GM12878 (cell line): Measurements from ENCODE around the gene LRRN2. TPM values are rescaled to one million over a fixed set of nuclear protein-coding genes. Genes with fewer than 3 reads are reported as not detected.

Source experiments
- ATAC-seq: fragments of 200-7000 bp; cut with Tn5 transposase; 3 replicates; pipeline ENCODE4 v1.9.1; 2020; ENCODE audit warnings: mild to moderate bottlenecking, moderate library complexity
- BruUV-seq: library from RNA; stranded (reverse); fragments of 400-500 nt; replicated peaks from 2 replicates; lab custom pipeline; 2021; lab: Mats Ljungman, UMichigan
- CTCF ChIA-PET: fragments of 300-600 bp; sonication (Branson Sonifier 250); formaldehyde crosslinking; extraction: SDS; loops from one replicate; lab custom pipeline; 2021; ENCODE audit warnings: inconsistent platforms; lab: Yijun Ruan, JAX
- POLR2A ChIA-PET: fragments of 350-600 bp; formaldehyde crosslinking; extraction: SDS; loops from one replicate; lab custom pipeline; 2021; ENCODE audit warnings: inconsistent platforms; lab: Charles Lee
- RAD21 ChIA-PET: fragments of 300-600 bp; sonication (Branson Sonifier 250); formaldehyde crosslinking; loops from one replicate; lab custom pipeline; 2023; ENCODE audit warnings: antibody characterized with exemption; ENCODE audit not compliant: unreplicated experiment; lab: Charles Lee
- SMC1A ChIA-PET: fragments of 300-600 bp; sonication (Branson Sonifier 250); formaldehyde crosslinking; loops from one replicate; lab custom pipeline; 2023; ENCODE audit not compliant: unreplicated experiment, uncharacterized antibody; lab: Charles Lee
- DNase-seq: peaks from one replicate; pipeline ENCODE4 v3.0.0-alpha.2; 2011; ENCODE audit warnings: low read depth, low spot score
- FAIRE-seq: peaks from 3 replicates; lab custom pipeline; 2011; peaks lifted over from hg19 to GRCh38; lab: Jason Lieb, UNC
- H2AFZ ChIP-seq: 2 replicates; pipeline ENCODE4 v1.6.0; 2011; ENCODE audit warnings: low read depth, low read length, control low read depth; ENCODE audit not compliant: control insufficient read depth
- H3K27ac ChIP-seq: 2 replicates; pipeline ENCODE4 v1.5.1; 2011; ENCODE audit warnings: control low read depth; ENCODE audit not compliant: control insufficient read depth, insufficient read depth
- H3K27me3 ChIP-seq, 2 experiments: replicated peaks in 1 of 2; 2 replicates each; pipeline versions ENCODE4 v1.6.0 to v1.6.1; 2011; ENCODE audit warnings: low read length in 1 of 2; ENCODE audit not compliant: control insufficient read depth in 2 of 2, insufficient read depth in 2 of 2
- H3K36me3 ChIP-seq, 2 experiments: 2 replicates each; pipeline ENCODE4 v1.5.1; 2011; ENCODE audit warnings: low read length in 1 of 2; ENCODE audit not compliant: control insufficient read depth in 2 of 2, insufficient read depth in 2 of 2
- H3K4me1 ChIP-seq: 2 replicates; pipeline ENCODE4 v1.6.1; 2011; ENCODE audit warnings: mild to moderate bottlenecking, low read length, moderate library complexity, mixed read lengths; ENCODE audit not compliant: control insufficient read depth, insufficient read depth
- H3K4me2 ChIP-seq: 2 replicates; pipeline ENCODE4 v1.6.0; 2011; ENCODE audit warnings: control low read depth; ENCODE audit not compliant: control insufficient read depth, insufficient read depth
- H3K4me3 ChIP-seq: fragments of 200-600 bp; sonication (generic); 2 replicates; pipeline ENCODE4 v1.5.1; 2016
- H3K79me2 ChIP-seq: 2 replicates; pipeline ENCODE4 v1.6.0; 2011; ENCODE audit warnings: low read length; ENCODE audit not compliant: control insufficient read depth, insufficient read depth
- H3K9ac ChIP-seq: 2 replicates; pipeline ENCODE4 v1.8.0; 2011; ENCODE audit warnings: low read length, control low read depth, mixed read lengths; ENCODE audit not compliant: control insufficient read depth, insufficient read depth
- H3K9me3 ChIP-seq: replicated peaks from 3 replicates; pipeline ENCODE4 v1.5.1; 2011; ENCODE audit warnings: mild to moderate bottlenecking, low read length; ENCODE audit not compliant: control insufficient read depth, insufficient read depth
- H4K20me1 ChIP-seq: 2 replicates; pipeline ENCODE4 v1.6.0; 2011; ENCODE audit not compliant: control insufficient read depth, insufficient read depth
- BRCA1 ChIP-seq: IDR thresholded peaks from 2 replicates; pipeline ENCODE4 v1.6.1; 2011; ENCODE audit warnings: low read depth, low read length, improper control_type of control experiment
- CBFB ChIP-seq: IDR thresholded peaks from 2 replicates; pipeline ENCODE4 v1.6.1; 2016; ENCODE audit warnings: antibody characterized with exemption, low read depth
- CTCF ChIP-seq, 3 experiments: IDR thresholded peaks in 2 of 3; conservative IDR thresholded peaks in 1 of 3; 2 replicates each; pipeline ENCODE4 v1.5.1; 2011; ENCODE audit warnings: low read depth in 3 of 3, low read length in 3 of 3, mild to moderate bottlenecking in 3 of 3, control low read depth in 2 of 3, moderate library complexity in 2 of 3, inconsistent platforms in 1 of 3, mixed read lengths in 1 of 3; ENCODE audit not compliant: control insufficient read depth in 2 of 3, insufficient read depth in 1 of 3; ENCODE audit errors: extremely low read depth in 1 of 3
- ETV6 ChIP-seq, 2 experiments: fragments of 450-650 bp in 1 of 2; IDR thresholded peaks in 1 of 2; conservative IDR thresholded peaks in 1 of 2; 2 replicates each; pipeline ENCODE4 v1.6.1; 2014; ENCODE audit warnings: antibody characterized with exemption in 1 of 2, borderline replicate concordance in 1 of 2, low read depth in 1 of 2, mild to moderate bottlenecking in 1 of 2, moderate library complexity in 1 of 2
- HDAC2 ChIP-seq: fragments of 200-600 bp; sonication (generic); IDR thresholded peaks from 2 replicates; pipeline ENCODE4 v1.6.1; 2017
- HSF1 ChIP-seq: fragments of 150-350 bp; IDR thresholded peaks from 2 replicates; pipeline ENCODE4 v1.6.1; 2014; ENCODE audit warnings: mild to moderate bottlenecking, low read depth, low read length
- LARP7 ChIP-seq: fragments of 450-650 bp; IDR thresholded peaks from 2 replicates; pipeline ENCODE4 v1.6.1; 2017; ENCODE audit warnings: mild to moderate bottlenecking
- NFYA ChIP-seq: IDR thresholded peaks from 2 replicates; pipeline ENCODE4 v1.6.1; 2011; ENCODE audit warnings: low read depth, mild to moderate bottlenecking, low read length, improper control_type of control experiment, borderline replicate concordance
- PBX3 ChIP-seq: IDR thresholded peaks from 2 replicates; pipeline ENCODE4 v1.6.1; 2011; ENCODE audit warnings: mild to moderate bottlenecking, low read depth, low read length, moderate library complexity; ENCODE audit not compliant: insufficient replicate concordance
- RCOR1 ChIP-seq: conservative IDR thresholded peaks from 2 replicates; pipeline ENCODE4 v1.6.1; 2012; ENCODE audit warnings: low read depth, low read length, improper control_type of control experiment
- SIX5 ChIP-seq: IDR thresholded peaks from 2 replicates; pipeline ENCODE4 v1.6.1; 2011; ENCODE audit warnings: mild to moderate bottlenecking, low read depth, low read length, moderate library complexity; ENCODE audit not compliant: severe bottlenecking
- SMAD1 ChIP-seq: fragments of 450-650 bp; IDR thresholded peaks from 2 replicates; pipeline ENCODE4 v1.6.1; 2018; ENCODE audit warnings: mild to moderate bottlenecking, low read depth; ENCODE audit not compliant: partially characterized antibody
- STAT1 ChIP-seq: fragments of 450-650 bp; conservative IDR thresholded peaks from 2 replicates; pipeline ENCODE4 v1.6.1; 2014; ENCODE audit warnings: antibody characterized with exemption, mild to moderate bottlenecking
- TAF1 ChIP-seq: IDR thresholded peaks from 2 replicates; pipeline ENCODE4 v1.6.1; 2011; ENCODE audit warnings: mild to moderate bottlenecking, low read depth, low read length, borderline replicate concordance
- WRNIP1 ChIP-seq: IDR thresholded peaks from 2 replicates; pipeline ENCODE4 v1.6.1; 2011; ENCODE audit warnings: low read depth, low read length, improper control_type of control experiment, borderline replicate concordance
- ZBTB11 ChIP-seq: fragments of 450-650 bp; formaldehyde crosslinking; IDR thresholded peaks from 2 replicates; pipeline ENCODE4 v1.5.0; 2022; ENCODE audit warnings: mild to moderate bottlenecking, missing genetic modification characterization
- ZNF217 ChIP-seq: fragments of 450-650 bp; IDR thresholded peaks from 2 replicates; pipeline ENCODE4 v1.6.1; 2017; ENCODE audit warnings: antibody characterized with exemption, mild to moderate bottlenecking
- WGBS: methylation state at CpG from one replicate; pipeline ENCODE4 v1.1.6; 2016; ENCODE audit warnings: low lambda C conversion rate; ENCODE audit not compliant: insufficient replicate concordance, insufficient coverage; ENCODE audit errors: missing lambda C conversion rate; 5-methylcytosine and 5-hydroxymethylcytosine counted together
- in situ Hi-C: fragments of 300-500 bp; cut with MboI; formaldehyde crosslinking; loops from 9 replicates; pipeline ENCODE4 v1.14.3; 2018; ENCODE audit warnings: mixed read lengths
- intact Hi-C: fragments of 100-400 bp; cut with micrococcal nuclease; formaldehyde crosslinking; loops from one replicate; pipeline ENCODE4 v1.14.2; 2022; ENCODE audit not compliant: unreplicated experiment
- polyA plus RNA-seq, 11 experiments: library from polyadenylated mRNA; depleted of rRNA in 4 of 11; unstranded in 6 of 11; stranded (reverse) in 5 of 11; fragments of >200 nt; fragmentation: Nextera tagmentation in 4 of 11; fragmentation: Illumina TruSeq in 1 of 11; extraction: Ambion mirVana in 4 of 11; extraction: Trizol in 1 of 11; gene quantifications; 1 replicate in 1 of 11; 2 replicates in 10 of 11; pipeline versions ENCODE4 v1.2.1 to v1.2.3, GENCODE V29; 2011 to 2016; ENCODE audit warnings: inconsistent platforms in 2 of 11, missing spikeins in 2 of 11, low read depth in 1 of 11
- total RNA-seq, 4 experiments: library from RNA; depleted of rRNA in 3 of 4; stranded (reverse); fragments of >200 nt in 3 of 4; fragmentation: Illumina TruSeq in 1 of 4; extraction: Trizol in 1 of 4; gene quantifications; 2 replicates each; pipeline versions ENCODE4 v1.2.1 to v1.2.3, GENCODE V29; 2013 to 2021

Gene LRRN2
- total and polyA plus RNA-seq, 10 of the 15 experiments (the other 5 are each of a cell fraction or from before 2014, with no cell fraction given): not detected

GRCh38 chr1:204696606-204697005, 11.1 kb upstream of the LRRN2 start:
- DNase-seq: no peak
- Histone ChIP-seq H3K27ac (no peak overlapping the region), H3K27me3 (peaks cover 1% of the 10 kb centered on the region in 2 experiments; a peak in 2 of 4 replicates), H3K36me3 (no peaks in the 10 kb centered on the region), H3K4me1 (peaks cover 7% of the 10 kb centered on the region; the same call in 1 of the 2 replicates), H3K4me2 (no peak overlapping the region), H3K79me2 (no peaks in the 10 kb centered on the region), H3K9me3 (no peaks in the 10 kb centered on the region), H4K20me1 (no peaks in the 10 kb centered on the region), H3K9ac (no peak overlapping the region), H2AFZ (no peak overlapping the region), H3K4me3 (no peak overlapping the region)
- ChIA-PET RAD21 (interaction anchor here (0.6 kb wide), 1 partner anchor 211 kb away, joined by 4 read pairs; no protein-coding TSS in a partner anchor), SMC1A (no interaction called here), CTCF (interaction anchor here (1.1 to 2.6 kb wide), 2 partner anchors 51 to 67 kb away, joined by 3 to 10 read pairs; no protein-coding TSS in a partner anchor), POLR2A (no interaction called here)
- no TSS peak for BruUV-seq
- in situ Hi-C loops: no loop called here
- 73% methylated on average over 17 of the region's 17 CpGs for WGBS
- intact Hi-C loops: no loop called here
- ATAC-seq: no peak
- no peak for FAIRE-seq
- TF ChIP-seq PBX3: no peak
- TF ChIP-seq CTCF (IDR thresholded peaks at IDR 0.05 in 2 of 3, conservative IDR thresholded peaks at IDR 0.05 in 1 of 3; ENCODE audit: control insufficient read depth in 2 of 3, extremely low read depth in 1 of 3, insufficient read depth in 1 of 3, low read depth in 3 of 3, low read length in 3 of 3): no peak
- no peak for TF ChIP-seq CBFB
- no peak for TF ChIP-seq HSF1
- no peak for TF ChIP-seq ETV6 (conservative IDR thresholded peaks at IDR 0.05 in 1 of 2, IDR thresholded peaks at IDR 0.05 in 1 of 2; ENCODE audit: borderline replicate concordance in 1 of 2, low read depth in 1 of 2)
- TF ChIP-seq TAF1: no peak
- no peak for TF ChIP-seq ZNF217
- TF ChIP-seq STAT1: no peak
- TF ChIP-seq RCOR1: no peak
- TF ChIP-seq LARP7: no peak
- TF ChIP-seq BRCA1: no peak
- no peak for TF ChIP-seq HDAC2
- TF ChIP-seq SIX5: no peak
- TF ChIP-seq ZBTB11 (CRISPR knock-in tag): no peak
- no peak for TF ChIP-seq NFYA
- no peak for TF ChIP-seq SMAD1
- TF ChIP-seq WRNIP1: no peak
